HG03571 (cell line): ENCODE data around the gene NF1.

Experiments
- ATAC-seq: cut with Tn5 transposase; IDR thresholded peaks from one replicate; pipeline ENCODE4 v1.9.1; 2021; ENCODE audit not compliant: unreplicated experiment

The NF1 gene

DNA sequence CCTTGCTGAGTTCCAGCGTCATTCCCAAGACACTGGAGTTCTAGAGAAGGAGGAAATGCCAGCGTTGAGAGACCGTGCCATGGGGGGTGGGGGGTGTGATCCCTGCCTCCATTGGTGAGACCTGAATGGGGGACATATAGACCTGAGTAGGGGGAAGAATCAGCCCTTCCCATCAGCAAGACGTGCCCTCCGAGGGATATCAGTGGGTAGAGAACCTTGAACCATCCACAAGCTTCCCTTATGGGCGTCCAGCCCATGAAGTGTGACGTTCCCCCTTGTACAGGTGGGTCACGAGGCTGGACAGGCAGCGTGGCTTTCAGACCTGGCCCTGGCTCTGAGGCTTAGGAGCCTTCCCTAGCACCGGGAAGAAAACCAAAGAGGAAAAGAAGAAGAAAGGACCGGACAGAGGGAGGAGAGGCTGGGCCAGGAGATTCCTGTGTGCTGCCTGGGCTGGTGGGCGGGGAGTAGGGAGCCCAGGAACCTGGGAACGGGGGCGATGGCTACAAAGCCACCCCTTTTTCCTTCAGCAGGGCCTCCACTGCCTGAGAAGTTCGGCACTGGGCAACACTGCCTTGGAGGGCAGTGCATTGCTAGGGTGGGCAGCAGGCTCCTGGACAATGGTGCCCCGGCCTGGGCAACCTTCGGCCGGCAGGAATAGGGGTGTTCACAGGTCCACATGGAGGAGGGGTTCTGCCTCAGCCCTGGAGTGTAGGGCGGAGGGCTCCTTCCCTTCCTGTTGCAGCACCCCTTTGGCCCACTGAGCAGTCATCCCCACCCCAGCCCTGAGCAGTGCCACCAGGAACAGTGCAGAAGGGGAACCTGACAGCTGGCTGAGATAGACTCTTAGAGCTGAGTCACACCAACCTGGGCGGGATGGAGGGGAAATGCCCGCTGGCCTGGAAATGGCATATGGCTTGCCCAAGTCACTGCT lies 303.9 kb downstream of the NF1 start:
- no peak for ATAC-seq

DNA sequence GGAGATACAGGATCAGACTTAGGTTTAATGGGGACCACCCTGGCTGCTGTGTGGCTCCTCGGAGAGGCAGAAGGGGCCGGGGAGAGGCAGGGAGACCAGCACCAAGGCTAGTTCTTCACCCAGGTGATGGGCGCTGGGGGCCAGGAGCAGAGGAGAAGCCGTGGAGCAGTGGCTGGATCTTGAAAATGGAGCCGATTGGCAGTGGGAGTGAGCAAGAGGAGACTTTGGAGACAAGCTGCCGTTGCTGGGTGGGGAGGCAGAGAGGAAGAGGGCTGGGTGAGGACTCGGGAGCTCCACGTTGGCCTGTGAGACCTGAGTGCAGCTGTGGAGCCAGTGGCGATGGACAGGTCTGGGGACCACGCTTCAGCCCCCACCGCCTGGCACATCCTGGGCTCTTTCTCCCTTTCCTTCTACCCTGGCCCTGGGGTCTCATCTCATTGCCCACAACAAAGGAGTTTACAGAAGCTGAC lies 305.7 kb downstream of the NF1 start:
- no peak for ATAC-seq

DNA sequence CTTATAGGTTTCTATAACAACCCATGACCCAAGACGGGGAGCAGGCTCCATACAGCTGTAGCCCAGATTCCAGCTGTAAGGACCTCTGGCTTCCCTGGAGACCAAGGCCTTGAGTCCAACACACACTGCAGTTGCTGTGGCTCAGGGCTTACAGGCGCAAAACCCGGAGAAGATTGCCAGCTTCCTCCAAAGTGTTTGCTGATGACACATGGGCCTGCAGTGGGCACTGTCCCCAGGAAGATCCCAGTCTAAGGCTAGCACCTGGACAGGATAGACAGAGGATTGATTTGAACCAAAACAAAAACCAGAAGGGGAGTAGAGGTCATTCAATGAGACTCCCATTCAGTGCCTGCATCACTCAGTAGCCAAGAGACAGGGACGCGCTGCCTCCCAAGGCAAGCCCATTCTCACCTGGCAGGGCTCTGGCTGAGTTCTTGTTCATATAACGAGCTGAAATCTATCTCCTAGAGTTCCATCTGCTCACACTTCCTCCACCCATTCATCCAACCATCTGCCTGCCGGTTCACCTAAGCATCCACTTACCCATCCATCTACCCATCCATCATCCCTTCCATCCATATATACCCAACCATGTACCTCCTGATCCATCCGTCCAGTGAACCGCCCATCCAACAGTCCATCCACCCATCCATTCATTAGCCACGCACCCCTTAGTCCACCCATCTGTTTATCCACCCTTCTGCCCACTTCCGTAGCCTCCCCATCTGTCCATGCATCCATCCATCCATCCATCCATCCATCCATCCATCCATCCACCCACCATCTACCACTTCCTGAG lies 306.9 kb downstream of the NF1 start:
- ATAC-seq = no peak

DNA sequence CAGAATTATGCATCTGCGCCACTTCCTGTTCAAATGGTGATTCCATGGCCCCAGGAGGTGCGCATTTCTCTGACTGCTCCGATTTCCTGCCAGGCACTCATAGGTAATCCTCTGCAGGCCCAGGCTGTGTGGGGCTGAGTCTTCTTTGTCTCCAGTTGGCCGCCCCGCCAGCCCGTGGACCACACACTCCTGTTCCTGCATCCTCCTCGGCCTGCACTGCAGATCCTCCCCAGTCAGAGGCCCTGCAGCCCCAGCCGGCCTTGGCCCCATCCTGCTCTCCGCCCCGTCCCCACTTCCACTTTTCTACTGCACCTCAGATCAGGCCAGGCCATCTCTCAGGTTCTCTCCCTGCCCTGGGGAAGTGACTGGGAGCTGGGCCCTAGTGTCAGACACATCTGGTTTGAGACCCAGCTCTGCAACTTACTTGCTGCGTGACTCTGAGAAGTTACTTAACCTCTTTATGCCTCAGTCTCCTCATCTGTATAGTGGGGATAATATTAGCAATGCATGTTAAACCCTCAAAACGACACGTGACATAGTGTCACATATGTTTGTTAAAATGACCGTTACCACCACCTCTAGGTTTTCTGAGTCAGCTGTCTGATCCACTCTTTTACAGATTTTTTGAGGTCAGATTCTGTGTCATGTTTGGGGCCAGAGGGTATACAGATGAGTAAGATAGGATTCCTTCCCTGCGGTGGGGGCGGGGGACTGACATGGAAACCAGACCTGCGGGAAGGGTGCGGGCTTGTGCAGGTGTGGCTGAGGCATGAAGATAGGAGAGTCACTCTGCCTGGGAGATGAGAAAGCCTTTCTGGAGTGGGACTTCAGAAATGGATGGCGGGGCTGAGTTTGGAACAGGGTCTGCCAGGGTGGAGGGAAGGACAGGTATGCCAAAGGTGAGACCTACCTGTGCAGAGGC lies 309.5 kb downstream of the NF1 start:
- ATAC-seq = no peak

DNA sequence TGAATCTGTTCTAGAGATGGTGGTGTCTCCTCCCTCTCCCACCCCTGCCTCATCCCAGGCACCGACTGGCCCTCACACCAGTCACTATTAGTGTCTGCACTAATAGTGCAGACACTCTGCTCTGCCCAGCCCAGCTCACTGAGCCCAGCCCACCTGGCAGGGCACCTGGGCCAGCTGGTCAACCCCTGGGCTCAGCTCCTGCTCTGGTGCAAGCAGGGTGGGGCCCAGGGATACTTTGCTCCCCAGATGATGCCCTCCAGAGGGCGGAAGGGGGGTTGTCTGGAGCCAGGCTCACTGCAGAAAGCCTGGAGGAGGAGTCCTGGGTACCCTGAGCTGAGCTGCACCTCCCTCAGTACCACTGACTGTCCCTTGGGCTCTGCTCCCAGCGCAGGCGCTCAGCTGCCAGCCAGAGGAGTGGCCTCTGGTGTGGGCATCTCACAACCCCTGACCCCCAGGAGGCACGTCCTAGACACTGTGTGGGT lies 311.2 kb downstream of the NF1 start:
- ATAC-seq = no peak

DNA sequence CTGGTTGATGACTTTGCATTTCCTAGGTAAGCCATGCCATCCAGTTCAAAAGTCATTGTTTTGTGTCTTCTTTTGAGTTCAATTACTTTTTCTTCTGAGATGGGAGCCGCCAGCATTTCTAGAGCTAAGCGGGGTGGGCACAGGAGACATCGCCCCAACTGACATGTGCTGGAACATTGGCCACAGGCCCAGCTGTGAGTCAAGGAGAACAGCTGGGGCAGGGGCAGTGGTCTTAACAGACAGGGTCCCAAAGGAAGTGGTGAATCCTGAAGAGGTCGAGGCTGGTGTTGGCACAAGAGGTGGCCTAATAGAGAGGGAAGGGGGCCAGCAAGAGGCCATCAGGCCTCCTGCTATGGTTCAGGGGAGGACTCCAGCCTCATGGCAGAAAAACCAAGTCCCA lies 313.8 kb downstream of the NF1 start:
- no peak for ATAC-seq

DNA sequence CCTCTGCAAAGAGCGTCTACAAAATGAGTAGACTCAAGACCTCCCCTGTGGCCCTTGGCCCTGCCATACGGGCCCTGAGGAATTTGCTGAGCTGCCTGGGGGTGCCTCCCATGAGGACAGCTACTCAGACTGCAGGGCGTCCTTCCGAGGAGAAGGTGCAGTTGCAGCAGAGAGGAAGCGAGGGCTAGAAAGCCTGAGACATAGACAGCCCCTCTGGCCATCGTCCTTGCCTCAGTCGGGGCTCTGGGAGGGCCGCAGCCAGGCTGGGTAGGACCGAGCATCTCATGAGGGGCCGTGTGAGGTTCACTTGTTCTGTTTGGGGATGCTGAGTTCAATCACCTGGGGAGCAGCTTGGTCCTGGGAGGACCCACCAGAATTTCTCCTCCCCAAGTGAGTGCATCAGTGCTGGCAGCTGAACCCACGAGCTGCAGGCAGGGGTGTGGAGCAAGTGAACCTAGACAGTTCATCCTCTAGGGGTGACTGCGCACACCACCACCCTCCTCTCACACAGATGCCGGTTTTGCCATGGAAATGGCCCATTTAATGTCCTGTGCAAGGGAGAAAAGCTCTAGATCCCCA lies 317.0 kb downstream of the NF1 start:
- no peak for ATAC-seq

DNA sequence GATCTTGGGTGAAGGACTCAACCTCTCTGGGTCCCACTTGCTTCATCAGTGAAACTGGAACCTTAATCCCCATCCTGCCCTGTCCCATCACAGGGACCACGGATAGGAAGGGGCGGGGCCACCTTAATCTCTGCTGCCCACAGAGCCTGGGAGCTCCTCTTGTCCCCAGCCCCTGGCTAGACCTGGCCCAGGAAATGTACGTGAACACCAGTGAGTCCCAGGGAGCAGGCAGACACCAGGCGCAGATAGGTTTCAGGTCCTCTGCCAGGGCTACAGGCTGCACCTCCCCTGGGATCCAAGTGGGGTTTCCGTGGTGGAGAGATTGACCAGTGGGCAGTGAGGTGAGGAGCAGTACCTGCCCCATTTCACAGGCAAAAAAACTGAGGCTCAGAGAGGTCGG lies 317.7 kb downstream of the NF1 start:
- no peak for ATAC-seq

DNA sequence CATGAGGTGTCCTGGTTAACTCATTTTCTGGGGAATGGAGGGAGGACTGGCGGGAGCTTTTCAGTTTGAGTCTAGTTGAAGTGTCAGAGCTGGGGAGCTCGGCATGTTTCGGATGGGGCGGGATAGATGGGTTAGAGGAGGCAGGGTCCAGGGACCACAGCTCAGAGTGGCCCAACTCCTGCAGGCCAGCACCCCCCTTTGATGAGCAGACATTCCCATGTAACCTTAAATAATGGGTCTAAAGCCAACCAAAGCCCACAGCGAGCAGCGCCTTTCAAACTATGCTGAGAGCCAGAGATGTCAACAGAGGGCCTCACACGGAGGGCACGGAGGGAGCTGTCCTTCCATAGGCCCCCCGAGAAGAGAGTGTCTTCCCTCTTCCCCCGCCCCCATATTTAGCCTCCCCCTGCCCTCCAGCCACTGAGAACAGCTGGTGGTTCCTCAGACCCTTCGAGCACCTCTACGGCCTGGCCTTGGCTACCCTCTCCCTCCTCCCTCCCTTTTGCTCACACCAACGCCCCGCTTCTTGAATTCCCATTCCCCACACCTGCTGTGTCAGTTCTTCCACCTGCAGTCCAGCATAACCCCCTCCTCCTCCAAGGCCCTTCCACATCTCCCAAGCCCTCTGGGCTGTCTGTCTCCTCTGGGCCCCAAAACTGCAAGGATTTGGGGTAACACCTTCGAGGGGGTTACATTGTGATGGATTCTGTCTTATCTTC lies 318.5 kb downstream of the NF1 start:
- ATAC-seq = no peak

DNA sequence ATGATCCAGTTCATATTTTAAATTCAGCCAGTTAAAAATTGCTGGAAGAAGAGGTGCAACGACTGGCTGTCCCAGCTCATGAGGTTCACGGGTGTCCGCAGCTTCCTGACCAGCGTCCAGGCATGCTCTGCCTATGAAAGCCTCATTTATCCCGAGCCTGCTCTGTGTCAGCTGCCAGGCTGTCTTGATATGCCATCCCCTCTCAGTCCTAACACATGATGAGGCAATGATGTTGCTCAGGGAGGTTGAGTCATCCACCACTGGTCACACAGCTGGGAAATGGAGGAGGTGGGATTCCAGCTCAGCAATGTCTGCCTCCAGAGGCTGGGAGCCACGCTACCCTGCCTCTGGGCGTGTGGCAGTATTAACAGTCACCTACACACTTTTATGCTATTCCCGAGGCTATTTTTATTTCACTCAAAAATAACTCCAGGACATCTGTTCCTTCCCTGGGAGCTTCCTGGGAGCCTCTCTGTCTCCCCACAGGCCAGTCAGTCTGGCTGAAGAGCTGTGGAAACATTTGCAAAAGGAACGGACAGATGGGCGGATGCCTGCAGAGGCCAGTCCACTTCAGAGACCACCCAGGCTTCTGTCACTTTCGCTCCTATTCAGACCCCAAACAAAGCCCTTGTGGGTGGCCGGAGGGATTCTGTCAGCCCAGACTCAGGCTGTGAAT lies 319.2 kb downstream of the NF1 start:
- no peak for ATAC-seq

DNA sequence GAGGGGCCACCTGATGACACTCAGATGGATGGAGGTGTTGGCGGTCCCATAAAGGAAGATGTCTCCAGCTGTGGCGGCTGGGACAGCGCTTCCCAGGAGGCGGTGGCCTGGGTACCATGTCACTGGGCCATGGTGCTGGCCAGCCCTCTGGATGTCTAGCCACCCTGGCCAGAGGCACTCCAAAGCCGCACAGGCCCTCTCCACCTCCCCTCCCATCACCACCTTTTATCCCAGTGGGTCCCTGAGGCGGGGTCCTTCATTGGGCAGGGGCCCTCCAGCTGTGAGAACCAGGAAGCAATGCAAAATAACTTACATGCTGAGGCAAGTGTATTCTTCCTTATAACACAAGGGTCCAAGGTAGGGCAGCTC lies 319.8 kb downstream of the NF1 start:
- ATAC-seq = no peak

DNA sequence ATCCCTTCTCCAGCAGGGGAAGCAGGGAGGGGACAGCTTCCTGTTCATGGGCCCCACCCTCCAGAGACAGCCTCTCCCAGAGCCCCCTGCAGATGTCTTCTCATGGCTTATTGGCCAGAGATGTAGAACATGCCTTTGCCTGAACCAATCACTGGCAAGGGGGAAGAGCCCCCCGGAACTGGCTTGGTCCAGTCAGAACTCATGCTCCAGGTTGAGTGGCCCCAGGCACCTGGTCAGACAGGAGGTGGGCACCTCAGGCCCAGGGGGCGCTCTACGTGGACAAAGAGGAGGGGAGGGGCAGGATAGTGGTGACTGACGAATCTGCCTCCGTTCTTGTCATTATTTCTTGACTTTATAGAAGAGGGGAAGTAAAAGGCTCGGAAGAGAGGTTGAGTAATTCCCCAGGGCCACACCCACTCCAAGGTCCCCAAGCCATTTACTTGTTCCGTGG lies 320.3 kb downstream of the NF1 start:
- no peak for ATAC-seq

DNA sequence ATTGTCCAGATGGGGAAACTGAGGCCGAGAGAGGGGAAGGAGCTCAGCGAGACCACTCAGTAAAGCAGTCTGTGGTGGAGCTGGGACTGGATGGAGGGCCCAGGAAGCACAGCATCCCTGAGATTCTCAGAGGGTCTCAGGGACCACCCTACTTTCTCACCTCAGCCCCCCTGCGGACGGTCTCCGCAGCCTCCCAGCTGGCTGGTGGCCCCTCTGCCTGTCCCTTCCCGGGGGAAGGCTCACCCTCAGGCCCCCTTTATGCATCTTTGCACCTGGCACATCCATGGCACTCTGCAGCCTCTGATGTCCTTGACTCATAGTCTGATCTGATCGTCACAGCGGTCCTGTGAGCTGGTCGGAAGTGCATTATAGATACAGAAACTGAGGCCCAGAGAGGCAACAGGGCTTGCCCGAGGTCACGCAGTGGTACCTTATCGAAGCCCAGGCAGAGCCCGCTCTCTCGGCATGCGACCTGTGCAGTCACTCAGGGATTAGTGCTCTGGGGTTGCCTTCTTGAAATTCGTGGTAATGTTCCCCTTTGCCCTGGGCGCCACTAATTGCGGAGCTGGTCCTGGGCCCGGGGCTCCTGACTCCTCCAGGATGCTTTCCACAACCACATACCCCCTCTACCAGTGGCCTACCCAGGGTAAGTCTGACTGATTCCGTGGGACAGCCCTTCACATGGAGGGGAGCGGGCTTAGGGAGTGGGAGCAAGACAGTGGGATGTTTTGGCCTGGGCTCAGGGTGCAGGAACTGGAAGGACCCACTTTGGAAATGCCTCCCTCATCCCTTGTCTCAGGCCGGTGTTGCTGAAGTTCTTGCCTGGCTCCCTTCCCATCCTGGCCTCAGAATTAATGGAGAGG lies 321.1 kb downstream of the NF1 start:
- ATAC-seq = no peak

DNA sequence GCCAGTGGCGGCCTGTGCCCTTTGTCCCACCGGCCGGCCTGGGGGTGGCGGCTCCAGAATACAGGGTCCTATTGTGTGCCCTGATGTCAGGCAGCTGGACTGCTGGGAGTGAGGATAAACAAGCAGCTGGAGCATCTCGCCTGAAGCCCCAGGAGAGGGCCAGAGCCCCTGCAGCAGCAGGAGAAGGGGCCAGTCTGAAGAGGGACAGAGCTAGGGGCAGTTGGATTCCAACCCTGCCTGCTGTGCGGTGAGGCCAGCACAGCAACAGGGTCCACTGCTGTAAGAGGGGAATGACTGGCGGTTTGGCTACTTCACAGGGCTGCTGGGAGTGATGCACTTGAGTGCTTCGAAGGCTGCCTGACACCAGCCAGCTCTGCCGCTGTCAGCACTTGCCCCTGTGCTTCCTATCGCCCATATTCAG lies 321.7 kb downstream of the NF1 start:
- ATAC-seq = no peak

DNA sequence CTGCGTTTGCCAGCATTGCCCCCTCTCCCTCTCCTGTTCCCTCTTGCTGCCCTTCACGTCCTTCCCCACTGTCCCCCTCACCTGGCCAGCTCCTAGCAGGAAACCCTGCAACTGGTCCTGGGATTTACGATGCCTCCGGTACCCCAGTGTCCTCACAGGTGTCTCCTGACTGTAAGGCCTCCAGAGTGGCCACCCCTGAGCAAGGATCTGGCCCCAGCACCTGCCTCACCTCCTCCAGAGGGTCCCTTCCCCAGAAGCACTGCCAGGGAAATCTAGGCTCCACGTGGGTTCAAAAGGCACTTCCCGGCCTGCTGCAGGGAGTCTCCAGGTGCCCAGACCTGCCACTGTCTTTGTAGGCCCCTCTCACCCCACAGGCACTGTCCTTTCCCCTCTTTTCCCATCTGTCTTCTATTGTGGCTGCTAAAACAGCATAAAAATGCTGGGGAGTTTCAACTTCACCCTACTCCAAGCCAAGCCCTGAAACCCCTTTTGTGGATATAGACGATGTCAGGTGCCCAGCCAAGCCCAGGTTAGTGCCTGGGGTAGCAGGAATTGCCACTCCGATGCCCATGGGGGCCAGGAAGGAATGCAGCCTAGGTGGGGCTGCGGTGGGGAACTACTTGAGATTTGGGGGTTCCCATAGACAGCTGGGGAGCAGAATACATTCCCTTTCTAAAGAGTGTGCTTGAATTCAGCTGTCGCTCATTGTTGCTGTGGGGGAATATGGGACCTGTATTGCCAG lies 322.4 kb downstream of the NF1 start:
- no peak for ATAC-seq

DNA sequence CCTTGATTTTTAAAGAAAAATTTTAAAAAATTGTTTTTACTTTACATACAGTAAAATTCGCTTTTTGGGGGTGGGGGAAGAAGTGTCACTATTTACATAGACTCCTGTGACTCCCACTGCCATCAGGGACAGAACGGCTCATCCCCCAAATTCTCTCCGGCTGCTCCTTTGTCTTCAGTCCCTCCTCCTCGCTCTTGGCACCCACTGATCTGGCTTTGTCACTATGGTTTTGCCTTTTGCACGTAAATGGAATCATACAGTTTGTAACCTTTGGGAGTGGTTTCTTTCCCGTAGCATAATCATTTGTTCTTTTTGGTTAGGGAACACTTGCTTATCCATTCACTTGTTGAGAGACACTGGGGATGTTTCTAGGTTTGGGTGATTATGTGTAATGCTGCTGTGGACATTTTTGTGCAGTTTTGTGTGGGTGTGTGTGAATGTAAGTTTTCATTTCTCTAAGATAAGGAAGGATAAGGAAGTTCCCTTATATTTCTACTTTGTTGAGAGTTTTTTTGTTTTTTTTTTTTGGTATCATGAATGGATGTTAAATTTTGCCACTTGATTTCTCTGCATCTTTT lies 324.1 kb downstream of the NF1 start:
- ATAC-seq = no peak

DNA sequence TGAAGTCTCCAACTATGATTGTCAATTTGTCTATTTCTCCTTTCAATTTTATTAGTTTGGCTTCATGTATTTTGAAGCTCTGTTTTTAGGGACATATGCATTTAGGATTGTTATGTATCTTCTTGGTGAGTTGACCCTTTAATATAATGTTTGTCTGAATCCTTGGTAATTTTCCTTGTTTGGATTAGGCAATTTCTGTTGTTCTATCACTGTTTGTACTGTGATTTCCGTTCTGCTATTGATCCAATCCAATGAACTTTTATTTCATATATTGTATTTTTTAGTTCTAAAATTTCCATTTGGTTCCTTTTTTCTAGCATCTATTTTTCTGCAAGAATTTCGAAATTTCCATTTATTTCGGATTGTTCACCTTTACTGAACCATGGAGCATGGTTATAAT lies 327.7 kb downstream of the NF1 start:
- ATAC-seq = no peak
